ENCODE data around the gene KRTAP5-3. TPM values are rescaled to one million over a fixed set of nuclear protein-coding genes. Genes with fewer than 3 reads are reported as not detected.

Gene KRTAP5-3
- not detected in 2 replicates for total RNA-seq (2022)
- Bru-seq, nascent RNA: not detected
- BruChase-seq, experiment 1, labeled RNA remaining after a 6-hour chase: not detected
- not detected for BruChase-seq, experiment 2, labeled RNA remaining after a 2-hour chase
- long read RNA-seq: 0 reads

DNA sequence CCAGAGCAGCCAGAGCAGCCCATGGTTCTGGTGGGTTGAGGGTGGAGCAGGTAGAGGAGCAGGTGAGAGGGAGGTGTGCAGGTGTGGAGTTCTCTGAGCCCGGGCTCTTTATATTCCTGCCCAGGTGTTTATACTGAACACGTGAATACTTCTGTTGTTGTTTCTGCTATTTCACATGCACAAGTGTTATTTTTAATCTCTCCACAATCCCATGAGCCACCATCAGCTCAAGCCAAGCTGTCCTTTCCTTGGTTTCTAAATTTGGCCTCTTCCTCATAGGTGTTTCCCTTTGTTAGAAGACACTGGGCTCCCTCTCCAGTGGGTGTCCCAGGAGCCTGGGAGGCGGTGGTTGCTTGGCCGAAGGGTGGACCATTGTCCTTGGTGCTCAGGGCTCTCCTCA, at the start of gene KRTAP5-3:
KRTAP5-3 (minus strand) TSS at position 101 of the 400 bp plus-strand sequence; CDS start at position 23, 78 bp downstream.
- no peaks in the 10 kb centered on the region for H3K9me3 Mint-ChIP-seq (ENCODE audit: unreplicated experiment)
- H3K4me3 Mint-ChIP-seq (ENCODE audit: unreplicated experiment): no peak within 1 kb of the TSS
- no peak within 1 kb of the TSS for H3K27ac Mint-ChIP-seq (ENCODE audit: low read depth, unreplicated experiment)
- no peaks in the 10 kb centered on the region for H3K4me1 Mint-ChIP-seq (ENCODE audit: insufficient read depth, unreplicated experiment)
- peaks cover 6% of the 10 kb centered on the region for H3K36me3 Mint-ChIP-seq (ENCODE audit: insufficient read depth, unreplicated experiment)
- peaks cover 44% of the 10 kb centered on the region for H3K27me3 Mint-ChIP-seq (ENCODE audit: insufficient read depth, unreplicated experiment)
- POLR2A ChIA-PET: no interaction called here
- intact Hi-C loops (cut with micrococcal nuclease): no loop called here
- TF ChIP-seq, protein P1, sequence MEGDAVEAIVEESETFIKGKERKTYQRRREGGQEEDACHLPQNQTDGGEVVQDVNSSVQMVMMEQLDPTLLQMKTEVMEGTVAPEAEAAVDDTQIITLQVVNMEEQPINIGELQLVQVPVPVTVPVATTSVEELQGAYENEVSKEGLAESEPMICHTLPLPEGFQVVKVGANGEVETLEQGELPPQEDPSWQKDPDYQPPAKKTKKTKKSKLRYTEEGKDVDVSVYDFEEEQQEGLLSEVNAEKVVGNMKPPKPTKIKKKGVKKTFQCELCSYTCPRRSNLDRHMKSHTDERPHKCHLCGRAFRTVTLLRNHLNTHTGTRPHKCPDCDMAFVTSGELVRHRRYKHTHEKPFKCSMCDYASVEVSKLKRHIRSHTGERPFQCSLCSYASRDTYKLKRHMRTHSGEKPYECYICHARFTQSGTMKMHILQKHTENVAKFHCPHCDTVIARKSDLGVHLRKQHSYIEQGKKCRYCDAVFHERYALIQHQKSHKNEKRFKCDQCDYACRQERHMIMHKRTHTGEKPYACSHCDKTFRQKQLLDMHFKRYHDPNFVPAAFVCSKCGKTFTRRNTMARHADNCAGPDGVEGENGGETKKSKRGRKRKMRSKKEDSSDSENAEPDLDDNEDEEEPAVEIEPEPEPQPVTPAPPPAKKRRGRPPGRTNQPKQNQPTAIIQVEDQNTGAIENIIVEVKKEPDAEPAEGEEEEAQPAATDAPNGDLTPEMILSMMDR (IDR thresholded peaks at IDR 0.05; ENCODE audit: unreplicated experiment): no peak
- no TSS peak for BruUV-seq (replicated peaks)
- CTCF ChIA-PET: interaction anchor here (1.1 to 1.2 kb wide), 2 partner anchors 13 to 46 kb away, joined by 3 to 4 read pairs; no protein-coding TSS in a partner anchor
- no peak for DNase-seq (ENCODE audit: unreplicated experiment)

DNA sequence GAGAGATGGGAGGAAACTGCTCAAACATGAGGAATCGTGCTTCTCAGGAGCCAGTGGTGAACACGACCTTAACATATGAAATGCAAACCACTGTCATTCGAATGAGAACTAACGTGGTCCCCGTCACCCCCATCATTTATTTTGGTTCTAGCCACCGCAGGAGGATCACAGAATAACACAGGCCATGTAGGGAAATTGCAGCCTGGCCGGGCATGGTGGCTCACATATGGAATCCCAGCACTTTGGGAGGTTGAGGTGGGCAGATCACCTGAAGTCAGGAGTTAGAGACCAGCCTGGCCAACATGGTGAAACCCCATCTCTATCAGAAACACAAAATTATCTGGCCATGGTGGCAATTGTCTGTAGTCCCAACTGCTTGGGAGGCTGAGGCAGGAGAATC, 48.4 kb upstream of the KRTAP5-3 start:
- intact Hi-C loops (cut with micrococcal nuclease): no loop called here

GRCh38 chr11:1656061-1656441, 47.8 kb upstream of the KRTAP5-3 start:
- H3K36me3 Mint-ChIP-seq (ENCODE audit: insufficient read depth, unreplicated experiment): no peaks in the 10 kb centered on the region
- BruUV-seq (replicated peaks): no TSS peak
- DNase-seq (ENCODE audit: unreplicated experiment): no peak
- no peak overlapping the region for H3K27ac Mint-ChIP-seq (ENCODE audit: low read depth, unreplicated experiment)
- intact Hi-C loops (cut with micrococcal nuclease): no loop called here
- ChIA-PET POLR2A (no interaction called here), CTCF (interaction anchor here (0.6 to 10.0 kb wide), 7 partner anchors 38 to 496 kb away, joined by 3 to 165 read pairs (median 7); partner anchors contain the start of gene SYT8)
- H3K9me3 Mint-ChIP-seq (ENCODE audit: unreplicated experiment): no peaks in the 10 kb centered on the region
- peaks cover 17% of the 10 kb centered on the region for H3K27me3 Mint-ChIP-seq (ENCODE audit: insufficient read depth, unreplicated experiment)
- peaks cover 4% of the 10 kb centered on the region for H3K4me1 Mint-ChIP-seq (ENCODE audit: insufficient read depth, unreplicated experiment)
- TF ChIP-seq, protein P1 (IDR thresholded peaks at IDR 0.05; ENCODE audit: unreplicated experiment): no peak
- no peak overlapping the region for H3K4me3 Mint-ChIP-seq (ENCODE audit: unreplicated experiment)

More for the DNA sequence above, 48.4 kb upstream of the KRTAP5-3 start:
- TF ChIP-seq, protein P1 (IDR thresholded peaks at IDR 0.05; ENCODE audit: unreplicated experiment): no peak
- ChIA-PET CTCF (interaction anchor here (0.9 to 10.0 kb wide), 3 partner anchors 37 to 496 kb away, joined by 3 to 165 read pairs (median 43); no protein-coding TSS in a partner anchor), POLR2A (no interaction called here)
- DNase-seq (ENCODE audit: unreplicated experiment): no peak
- Mint-ChIP-seq H3K27me3 (ENCODE audit: insufficient read depth, unreplicated experiment) (peaks cover 17% of the 10 kb centered on the region), H3K27ac (ENCODE audit: low read depth, unreplicated experiment) (no peak overlapping the region), H3K9me3 (ENCODE audit: unreplicated experiment) (no peaks in the 10 kb centered on the region), H3K4me3 (ENCODE audit: unreplicated experiment) (no peak overlapping the region), H3K36me3 (ENCODE audit: insufficient read depth, unreplicated experiment) (no peaks in the 10 kb centered on the region), H3K4me1 (ENCODE audit: insufficient read depth, unreplicated experiment) (peaks cover 4% of the 10 kb centered on the region)
- no TSS peak for BruUV-seq (replicated peaks)

DNA sequence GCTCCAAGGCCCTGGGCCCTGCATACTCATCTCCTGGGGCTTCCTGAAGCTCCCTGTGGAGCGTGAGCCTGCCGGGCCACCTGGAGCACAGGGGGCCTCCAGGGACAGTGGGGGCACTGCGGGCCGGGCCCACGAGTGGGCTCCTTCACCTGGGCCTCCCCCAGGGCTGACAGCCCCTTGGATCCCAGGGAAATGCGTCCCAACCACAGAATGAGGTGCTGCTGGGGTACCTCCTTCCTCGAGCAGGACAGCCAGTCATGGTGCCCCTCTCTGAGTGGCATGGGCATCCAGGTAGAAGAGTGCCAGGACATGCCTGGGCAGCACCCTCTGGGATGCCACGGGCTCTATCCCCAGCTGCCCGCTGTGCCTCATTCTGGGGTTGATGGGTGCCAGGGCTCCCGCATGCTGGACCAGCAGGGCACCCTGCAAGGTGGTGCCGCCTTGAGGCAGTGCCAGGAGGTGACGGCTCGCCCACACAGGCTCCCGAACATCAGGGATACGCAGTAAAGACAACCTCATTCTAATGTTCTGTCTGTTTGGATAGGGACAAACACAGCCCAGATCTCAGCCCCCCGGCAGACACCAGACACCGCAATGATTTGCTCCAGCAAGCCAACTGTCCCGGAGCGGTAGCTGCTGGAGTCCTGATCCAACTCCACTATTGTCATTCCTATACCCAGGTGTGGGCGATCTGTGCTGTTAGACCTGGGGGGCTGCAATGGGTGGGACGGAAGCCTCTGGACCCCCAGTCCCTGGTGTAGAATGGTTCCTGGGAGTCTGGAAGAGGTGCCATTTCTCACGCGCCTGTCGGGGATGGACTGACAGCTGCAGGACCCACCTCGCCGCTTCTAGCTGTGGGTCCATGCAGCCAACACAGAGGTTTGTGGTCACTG, 47.2 kb upstream of the KRTAP5-3 start:
- Mint-ChIP-seq H3K36me3 (ENCODE audit: insufficient read depth, unreplicated experiment) (no peaks in the 10 kb centered on the region), H3K27me3 (ENCODE audit: insufficient read depth, unreplicated experiment) (peaks cover 12% of the 10 kb centered on the region), H3K27ac (ENCODE audit: low read depth, unreplicated experiment) (peak overlapping the region; percentile 42), H3K4me3 (ENCODE audit: unreplicated experiment) (no peak overlapping the region), H3K4me1 (ENCODE audit: insufficient read depth, unreplicated experiment) (peaks cover 4% of the 10 kb centered on the region), H3K9me3 (ENCODE audit: unreplicated experiment) (no peaks in the 10 kb centered on the region)
- CTCF ChIA-PET: interaction anchor here (0.5 to 10.0 kb wide), 13 partner anchors 15 to 497 kb away, joined by 3 to 165 read pairs (median 7); partner anchors contain the start of gene SYT8
- intact Hi-C loops (cut with micrococcal nuclease): no loop called here
- POLR2A ChIA-PET: no interaction called here
- TF ChIP-seq, protein P1 (IDR thresholded peaks at IDR 0.05; ENCODE audit: unreplicated experiment): no peak
- no peak for DNase-seq (ENCODE audit: unreplicated experiment)
- BruUV-seq (replicated peaks): no TSS peak

All from MCF 10A (cell line).